NOMO-1 treated with dmso at 0.1 percent for 144 hours (cell line): ENCODE data around the gene SGIP1.
"Not testable (repeated sequence)": the region's sequence is repeated elsewhere in the genome, so short reads cannot be mapped to it uniquely, and the experiment has no call there.

Experiments
- DNase-seq: peaks from one replicate; lab custom pipeline; 2025; ENCODE audit not compliant: unreplicated experiment; lab: John Stamatoyannopoulos, UW

SGIP1 gene

GRCh38 chr1:66795839-66796238, 261.9 kb downstream of the SGIP1 start:
- DNase-seq = not testable (repeated sequence)
